Mesenchymal stem cell (in vitro differentiated cells and primary cell): ENCODE results near the gene TSACC.
"Not testable (repeated sequence)": the region's sequence is repeated elsewhere in the genome, so short reads cannot be mapped to it uniquely, and the experiment has no call there.

Source experiments
- DNase-seq: peaks from one replicate; pipeline ENCODE4 v3.0.0-alpha.2; 2013
- H2AFZ ChIP-seq: one replicate; pipeline ENCODE4 v1.6.1; 2013; ENCODE audit warnings: low read depth, mild to moderate bottlenecking, control low read depth, inconsistent platforms, low read length, moderate library complexity
- H2AK5ac ChIP-seq: 2 replicates; pipeline ENCODE4 v1.6.1; 2013; ENCODE audit warnings: low read length, moderate library complexity, mild to moderate bottlenecking, inconsistent platforms; ENCODE audit not compliant: severe bottlenecking
- H2BK120ac ChIP-seq: one replicate; pipeline ENCODE4 v1.6.1; 2013; ENCODE audit warnings: low read depth, mild to moderate bottlenecking, inconsistent platforms, low read length, moderate library complexity
- H2BK12ac ChIP-seq, 2 experiments: one replicate each; pipeline ENCODE4 v1.6.1; 2013; ENCODE audit warnings: inconsistent platforms in 2 of 2, low read length in 2 of 2, mild to moderate bottlenecking in 2 of 2, moderate library complexity in 2 of 2, control low read depth in 1 of 2
- H2BK15ac ChIP-seq: one replicate; pipeline ENCODE4 v1.6.1; 2013; ENCODE audit warnings: mild to moderate bottlenecking, low read depth, inconsistent platforms; ENCODE audit not compliant: poor library complexity, severe bottlenecking
- H2BK5ac ChIP-seq: 2 replicates; pipeline ENCODE4 v1.6.1; 2013; ENCODE audit warnings: low read depth, mild to moderate bottlenecking, low read length, control low read depth, inconsistent platforms; ENCODE audit not compliant: poor library complexity, severe bottlenecking
- H3K14ac ChIP-seq, 2 experiments: one replicate each; pipeline ENCODE4 v1.6.1; 2013; ENCODE audit warnings: inconsistent platforms in 2 of 2, low read length in 2 of 2, control low read depth in 1 of 2, mild to moderate bottlenecking in 1 of 2, moderate library complexity in 1 of 2
- H3K18ac ChIP-seq, 2 experiments: one replicate each; pipeline ENCODE4 v1.6.1; 2013; ENCODE audit warnings: inconsistent platforms in 2 of 2, low read length in 2 of 2, control low read depth in 1 of 2, low read depth in 1 of 2, mild to moderate bottlenecking in 1 of 2
- H3K23ac ChIP-seq, 2 experiments: one replicate each; pipeline ENCODE4 v1.6.1; 2013; ENCODE audit warnings: inconsistent platforms in 2 of 2, low read length in 2 of 2, mild to moderate bottlenecking in 2 of 2, moderate library complexity in 2 of 2, control low read depth in 1 of 2
- H3K27ac ChIP-seq: 2 replicates; pipeline ENCODE4 v1.5.1; 2013; ENCODE audit warnings: mild to moderate bottlenecking, moderate library complexity, low read length, control low read depth, inconsistent platforms; ENCODE audit not compliant: poor library complexity, severe bottlenecking
- H3K27me3 ChIP-seq, 2 experiments: 2 replicates each; pipeline versions ENCODE4 v1.6.1 to v1.7.0; 2013; ENCODE audit warnings: low read length in 2 of 2, mild to moderate bottlenecking in 2 of 2, moderate library complexity in 2 of 2, control low read depth in 1 of 2, inconsistent platforms in 1 of 2; ENCODE audit not compliant: control insufficient read depth in 1 of 2, insufficient read depth in 1 of 2
- H3K36me3 ChIP-seq, 2 experiments: 2 replicates each; pipeline versions ENCODE4 v1.6.1 to v1.7.0; 2013; ENCODE audit warnings: low read length in 2 of 2, control low read depth in 1 of 2, inconsistent platforms in 1 of 2, low read depth in 1 of 2, mild to moderate bottlenecking in 1 of 2; ENCODE audit not compliant: insufficient read depth in 2 of 2, control insufficient read depth in 1 of 2
- H3K4ac ChIP-seq, 2 experiments: one replicate each; pipeline ENCODE4 v1.6.1; 2013; ENCODE audit warnings: inconsistent platforms in 2 of 2, low read length in 2 of 2, mild to moderate bottlenecking in 2 of 2, moderate library complexity in 2 of 2, control low read depth in 1 of 2, low read depth in 1 of 2
- H3K4me1 ChIP-seq: 2 replicates; pipeline ENCODE4 v1.6.1; 2013; ENCODE audit warnings: low read depth, low read length, control low read depth; ENCODE audit not compliant: control insufficient read depth, insufficient read depth
- H3K4me2 ChIP-seq: 2 replicates; pipeline ENCODE4 v1.6.1; 2013; ENCODE audit warnings: low read length, mild to moderate bottlenecking, inconsistent platforms; ENCODE audit not compliant: poor library complexity, severe bottlenecking
- H3K4me3 ChIP-seq, 2 experiments: 2 replicates each; pipeline versions ENCODE4 v1.5.1 to v1.7.0; 2013; ENCODE audit warnings: low read length in 2 of 2, mild to moderate bottlenecking in 2 of 2, control low read depth in 1 of 2, low read depth in 1 of 2; ENCODE audit not compliant: insufficient read depth in 1 of 2
- H3K79me1 ChIP-seq: replicated peaks from 2 replicates; pipeline ENCODE4 v1.6.1; 2013; ENCODE audit warnings: mild to moderate bottlenecking, control low read depth, low read length, inconsistent platforms; ENCODE audit not compliant: poor library complexity, severe bottlenecking
- H3K9ac ChIP-seq: 2 replicates; pipeline ENCODE4 v1.7.0; 2013; ENCODE audit warnings: mild to moderate bottlenecking, low read length, moderate library complexity
- H3K9me3 ChIP-seq: 2 replicates; pipeline ENCODE4 v1.7.0; 2013; ENCODE audit warnings: mild to moderate bottlenecking, low read length; ENCODE audit not compliant: control insufficient read depth
- H4K8ac ChIP-seq: one replicate; pipeline ENCODE4 v1.6.1; 2013; ENCODE audit warnings: inconsistent platforms, mild to moderate bottlenecking, low read length, moderate library complexity
- H4K91ac ChIP-seq: one replicate; pipeline ENCODE4 v1.6.1; 2013; ENCODE audit warnings: mild to moderate bottlenecking, low read length, inconsistent platforms
- WGBS: methylation state at CpG from one replicate; pipeline ENCODE4 v1.1.7; 2013; ENCODE audit warnings: mixed read lengths; 5-methylcytosine and 5-hydroxymethylcytosine counted together

The TSACC gene

GRCh38 chr1:156368889-156369684, 30.8 kb downstream of the TSACC start, which contains the start of gene RHBG:
Gene RHBG (plus strand): TSS chr1:156369211. CDS start chr1:156369250, 39 bp downstream.
- Histone ChIP-seq H2BK120ac (no peak within 1 kb of the TSS), H3K4me1 (peaks cover 12% of the 10 kb centered on the region), H3K36me3 (no peaks in the 10 kb centered on the region), H3K23ac (peak within 1 kb of the TSS in 1 of 2 experiments; percentile 45), H3K9me3 (no peaks in the 10 kb centered on the region), H4K91ac (peak within 1 kb of the TSS; percentile 1), H2AFZ (peak within 1 kb of the TSS; percentile 20), H3K4me3 (peak within 1 kb of the TSS; percentile 20 to 67), H3K4ac (no peak within 1 kb of the TSS), H3K9ac (peak within 1 kb of the TSS; percentile 48), H3K14ac (no peak within 1 kb of the TSS), H3K27me3 (peaks cover 51 to 83% of the 10 kb centered on the region in 2 experiments), H3K27ac (no peak within 1 kb of the TSS), H2BK5ac (no peak within 1 kb of the TSS), H2AK5ac (no peak within 1 kb of the TSS), H3K18ac (no peak within 1 kb of the TSS), H2BK12ac (peak within 1 kb of the TSS in 1 of 2 experiments; percentile 11), H2BK15ac (peak within 1 kb of the TSS; percentile 56), H3K79me1 (no peaks in the 10 kb centered on the region), H3K4me2 (peak within 1 kb of the TSS; percentile 64), H4K8ac (peak within 1 kb of the TSS; percentile 55)
- 18% methylated on average over 45 of the region's 48 CpGs for WGBS
- DNase-seq = peak; percentile 40

DNA sequence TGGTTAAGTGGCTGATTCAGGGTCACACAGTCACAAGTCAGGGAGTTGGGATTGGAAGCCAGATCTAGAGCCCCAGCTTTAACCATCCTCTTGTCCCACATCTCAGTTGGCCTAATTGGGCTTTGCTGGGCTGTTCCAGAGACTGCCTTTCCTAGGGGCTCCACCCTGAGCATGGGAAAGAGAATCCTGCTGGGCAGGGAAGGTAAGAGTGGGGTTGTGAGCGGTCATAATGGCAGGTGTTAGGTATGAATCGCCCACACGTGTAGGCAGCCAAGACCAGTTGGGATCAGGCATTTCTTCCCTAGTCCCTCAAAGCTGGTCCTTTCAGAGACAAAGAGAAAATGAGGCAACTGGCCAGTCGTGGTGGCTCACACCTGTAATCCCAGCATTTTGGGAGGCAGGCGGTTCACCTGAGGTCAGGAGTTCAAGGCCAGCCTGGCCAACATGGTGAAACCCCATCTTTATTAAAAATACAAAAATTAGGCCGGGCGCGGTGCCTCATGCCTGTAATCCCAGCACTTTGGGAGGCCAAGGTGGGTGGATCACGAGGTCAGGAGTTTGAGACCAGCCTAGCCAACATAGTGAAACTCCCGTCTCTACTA, 31.5 kb downstream of the TSACC start:
- peaks cover 44 to 76% of the 10 kb centered on the region in 2 experiments for H3K27me3 ChIP-seq
- H3K79me1 ChIP-seq, H3K36me3 ChIP-seq, H4K91ac ChIP-seq, DNase-seq, H3K23ac ChIP-seq, H3K4ac ChIP-seq, H2AK5ac ChIP-seq, H2BK5ac ChIP-seq, H3K27ac ChIP-seq, H2AFZ ChIP-seq, H3K9ac ChIP-seq, H4K8ac ChIP-seq, H3K14ac ChIP-seq, H2BK120ac ChIP-seq, H2BK15ac ChIP-seq, H3K9me3 ChIP-seq, H3K4me2 ChIP-seq, H2BK12ac ChIP-seq, H3K18ac ChIP-seq: not testable (repeated sequence)
- 86% methylated on average over 9 of the region's 10 CpGs for WGBS
- peaks cover 12% of the 10 kb centered on the region for H3K4me1 ChIP-seq
- H3K4me3 ChIP-seq = peak overlapping the region in 1 of 2 experiments; percentile 67

GRCh38 chr1:156371553-156372264, 33.4 kb downstream of the TSACC start:
- Histone ChIP-seq H4K8ac (no peak overlapping the region), H3K4me2 (no peak overlapping the region), H3K4me1 (peaks cover 12% of the 10 kb centered on the region), H2AFZ (no peak overlapping the region), H3K36me3 (no peaks in the 10 kb centered on the region), H3K14ac (peak overlapping the region in 1 of 2 experiments; percentile 9), H3K4me3 (peak overlapping the region in 1 of 2 experiments; percentile 32), H3K18ac (no peak overlapping the region), H2BK15ac (peak overlapping the region; percentile 17), H4K91ac (no peak overlapping the region), H2AK5ac (no peak overlapping the region), H3K27ac (no peak overlapping the region), H3K9me3 (no peaks in the 10 kb centered on the region), H3K79me1 (no peaks in the 10 kb centered on the region), H3K9ac (no peak overlapping the region), H2BK12ac (peak overlapping the region in 1 of 2 experiments; percentile 12), H2BK5ac (no peak overlapping the region), H3K23ac (no peak overlapping the region), H3K4ac (peak overlapping the region in 1 of 2 experiments; percentile 60), H3K27me3 (peaks cover 31 to 57% of the 10 kb centered on the region in 2 experiments), H2BK120ac (no peak overlapping the region)
- DNase-seq = peak; percentile 62
- WGBS = 61% methylated on average over 7 of the region's 7 CpGs

- Histone ChIP-seq H4K8ac (no peak overlapping the region), H2BK5ac (no peak overlapping the region), H3K4me3 (no peak overlapping the region), H2BK120ac (no peak overlapping the region), H3K36me3 (no peaks in the 10 kb centered on the region), H2AK5ac (no peak overlapping the region), H3K79me1 (no peaks in the 10 kb centered on the region), H2BK15ac (no peak overlapping the region), H2BK12ac (peak overlapping the region in 1 of 2 experiments; percentile 12), H3K9me3 (no peaks in the 10 kb centered on the region), H4K91ac (no peak overlapping the region), H3K27me3 (peaks cover 32 to 52% of the 10 kb centered on the region in 2 experiments), H3K18ac (no peak overlapping the region), H3K14ac (peak overlapping the region in 1 of 2 experiments; percentile 9), H3K9ac (no peak overlapping the region), H3K23ac (no peak overlapping the region), H3K27ac (no peak overlapping the region), H2AFZ (no peak overlapping the region), H3K4me1 (peaks cover 12% of the 10 kb centered on the region), H3K4me2 (no peak overlapping the region), H3K4ac (peak overlapping the region in 1 of 2 experiments; percentile 60)
- DNase-seq = no peak
Measured at GRCh38 chr1:156372265-156372586, 33.9 kb downstream of the TSACC start.
